AG08395 (cell line): ENCODE results near the gene CHP1.
"Not testable (repeated sequence)": the region's sequence is repeated elsewhere in the genome, so short reads cannot be mapped to it uniquely, and the experiment has no call there.

Experiments used
- DNase-seq: peaks from one replicate; pipeline ENCODE4 v3.0.0; 2012; ENCODE audit warnings: mixed read lengths, low spot score

CHP1 gene

DNA sequence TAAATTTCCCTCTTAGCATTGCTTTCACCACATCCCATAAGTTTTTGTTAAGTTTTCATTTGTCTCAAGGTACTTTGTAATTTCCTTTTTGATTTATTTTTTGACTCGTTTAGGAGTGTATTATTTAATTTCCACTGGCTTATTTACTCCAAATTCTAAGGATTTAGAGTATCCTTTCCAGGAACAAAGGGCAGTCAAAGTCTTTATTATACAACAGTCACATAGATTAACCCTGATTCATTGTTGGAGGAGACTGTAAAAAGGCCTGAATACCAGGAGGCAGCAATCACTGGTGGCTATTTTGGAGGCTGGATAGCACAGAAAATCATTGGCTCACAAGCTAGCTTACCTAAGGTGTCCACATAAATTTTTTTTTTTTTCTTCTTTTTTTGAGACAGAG, 61.5 kb downstream of the CHP1 start:
- peak; percentile 10 for DNase-seq

DNA sequence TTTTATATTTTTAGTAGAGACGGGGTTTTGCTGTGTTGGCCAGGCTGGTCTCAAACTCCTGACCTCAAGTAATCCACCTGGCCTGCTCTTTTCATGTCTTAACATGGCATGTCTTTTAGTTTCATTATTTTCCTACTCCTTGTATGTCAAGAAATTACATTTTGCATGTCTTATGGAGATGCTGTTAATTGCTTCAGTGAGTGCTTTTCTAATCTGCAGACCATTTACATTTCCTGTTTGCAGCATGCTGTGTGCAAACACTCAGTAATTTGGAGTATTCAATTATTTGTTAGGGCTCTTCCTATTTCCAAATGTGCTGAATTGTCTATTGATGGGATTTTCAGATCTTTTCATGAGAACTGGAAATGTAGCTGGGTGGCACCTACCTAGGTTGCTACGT, 70.1 kb downstream of the CHP1 start:
- not testable (repeated sequence) for DNase-seq

DNA sequence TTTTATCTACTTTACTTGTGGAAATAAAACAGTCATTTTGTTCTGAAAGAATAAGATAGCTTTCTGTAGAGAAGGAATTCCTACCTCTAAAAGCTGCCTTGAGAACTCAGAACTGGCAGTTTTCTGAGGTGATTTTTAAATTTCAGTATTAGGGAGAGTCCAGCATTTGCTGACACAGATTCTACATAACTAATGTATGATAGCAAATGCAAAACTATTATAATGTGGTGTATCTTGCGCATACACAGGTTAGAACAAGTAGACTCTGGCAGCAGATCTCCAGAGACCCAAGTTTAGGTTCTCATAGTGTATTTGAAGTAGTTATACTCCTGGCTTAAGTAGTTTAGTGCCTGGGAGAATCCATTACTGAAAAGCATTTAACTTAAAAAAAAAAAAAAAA, 70.5 kb downstream of the CHP1 start:
- DNase-seq = no peak

DNA sequence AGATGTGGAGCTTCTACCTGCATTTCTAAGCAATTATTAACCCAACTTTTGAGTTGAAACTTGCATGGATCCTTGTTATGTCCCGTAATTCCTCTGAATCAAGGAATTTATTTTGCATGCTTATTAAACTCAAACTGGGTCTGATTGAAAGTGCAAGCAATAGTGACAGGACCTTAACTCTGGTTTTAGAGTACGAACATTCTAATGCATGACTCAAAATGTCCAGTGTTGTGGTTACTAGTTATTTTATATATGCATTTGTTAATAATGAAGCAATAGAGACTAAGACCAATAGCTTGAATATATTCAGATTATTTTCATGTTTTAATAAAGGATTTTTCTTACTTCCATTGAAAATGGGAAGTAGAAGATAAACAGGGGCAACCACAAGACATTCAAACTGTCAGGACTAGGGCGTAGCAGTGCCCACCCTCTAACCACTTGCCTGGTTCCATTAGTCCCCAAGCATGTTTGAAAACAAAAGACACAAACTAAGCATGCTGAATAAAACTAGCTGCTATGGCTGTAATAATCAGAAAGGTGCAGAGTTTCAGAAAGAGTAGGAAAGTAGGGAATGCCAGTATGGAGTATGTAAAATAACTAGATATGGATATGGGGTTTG, 73.2 kb downstream of the CHP1 start:
- DNase-seq = no peak

DNA sequence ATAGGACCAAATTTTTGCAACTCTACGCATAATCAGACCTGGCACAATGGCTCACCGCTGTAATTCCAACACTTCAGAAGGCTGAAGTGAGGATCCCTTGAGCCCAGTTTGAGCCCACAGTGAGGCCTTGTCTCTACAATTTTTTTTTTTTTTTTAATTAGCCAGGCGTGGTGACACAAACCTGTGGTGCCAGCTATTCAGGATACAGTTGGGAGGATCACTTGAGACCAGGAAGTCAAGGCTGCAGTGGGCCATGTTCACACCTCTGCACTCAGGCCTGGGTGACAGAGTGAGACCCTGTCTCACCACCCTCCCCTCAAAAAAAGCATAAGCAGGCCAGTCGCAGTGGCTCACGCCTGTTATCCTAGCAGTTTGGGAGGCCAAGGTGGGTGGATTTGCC, 76.6 kb downstream of the CHP1 start:
- DNase-seq = no peak

DNA sequence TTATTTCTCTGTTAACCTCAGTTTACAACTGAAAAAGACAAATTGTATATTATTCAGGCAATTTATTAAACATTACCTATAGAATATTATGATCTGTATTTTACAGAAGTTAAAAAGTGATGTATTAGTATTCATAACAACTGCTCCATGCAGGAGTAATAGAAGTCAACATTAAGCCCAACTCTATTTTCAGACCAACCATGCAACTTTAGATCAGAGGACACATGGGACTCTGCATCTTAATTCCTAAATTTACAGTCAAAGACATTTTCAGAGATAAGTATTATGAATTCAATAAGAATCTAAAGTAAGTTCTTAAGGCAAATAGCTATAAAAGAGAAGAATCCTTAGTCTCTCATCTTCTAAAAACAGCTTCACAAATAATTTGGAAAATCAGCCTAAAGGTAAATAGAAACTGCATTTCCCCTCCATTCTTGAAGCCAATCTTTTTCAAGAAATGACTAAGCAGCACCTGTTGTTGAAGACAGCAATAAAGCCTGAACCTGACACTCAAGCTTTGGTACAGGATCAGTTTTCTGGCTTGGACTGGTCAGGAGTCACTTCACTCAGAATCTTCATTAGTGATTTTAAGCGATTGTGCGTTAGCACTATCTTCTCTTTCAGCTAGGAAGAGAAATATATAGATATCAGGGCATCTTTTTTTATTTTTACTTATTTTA, 78.3 kb downstream of the CHP1 start:
- DNase-seq = no peak

DNA sequence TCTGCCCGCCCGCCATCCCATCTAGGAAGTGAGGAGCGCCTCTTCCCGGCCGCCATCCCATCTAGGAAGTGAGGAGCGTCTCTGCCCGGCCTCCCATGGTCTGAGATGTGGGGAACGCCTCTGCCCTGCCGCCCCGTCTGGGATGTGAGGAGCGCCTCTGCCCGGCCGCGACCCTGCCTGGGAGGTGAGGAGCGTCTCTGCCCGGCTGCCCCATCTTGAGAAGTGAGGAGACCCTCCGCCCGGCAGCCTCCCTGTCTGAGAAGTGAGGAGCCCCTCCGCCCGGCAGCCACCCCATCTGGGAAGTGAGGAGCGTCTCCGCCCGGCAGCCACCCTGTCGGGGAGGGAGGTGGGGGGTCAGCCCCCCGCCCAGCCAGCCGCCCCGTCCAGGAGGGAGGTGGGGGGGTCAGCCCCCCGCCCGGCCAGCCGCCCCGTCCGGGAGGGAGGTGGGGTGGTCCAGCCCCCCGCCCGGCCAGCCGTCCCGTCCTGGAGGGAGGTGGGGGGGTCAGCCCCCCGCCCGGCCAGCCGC, 89.8 kb downstream of the CHP1 start:
- not testable (repeated sequence) for DNase-seq

DNA sequence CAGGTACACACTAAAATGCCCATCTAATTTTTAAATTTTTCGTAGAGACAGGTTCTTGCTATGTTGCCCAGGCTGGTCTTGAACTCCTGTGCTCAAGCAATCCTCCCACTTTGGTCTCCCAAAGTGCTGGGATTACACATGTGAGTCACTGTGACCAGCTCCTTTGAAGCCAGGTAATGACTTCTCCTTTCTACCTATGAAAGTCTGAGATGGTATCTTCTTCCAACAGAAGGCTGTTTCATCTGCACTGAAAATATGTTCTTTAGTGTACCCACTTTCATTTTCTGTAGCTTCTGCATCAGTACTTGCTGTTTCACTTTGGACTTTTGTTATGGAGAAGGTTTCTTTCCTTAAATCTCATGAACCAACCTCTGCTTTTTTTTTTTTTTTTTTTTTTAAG, 92.5 kb downstream of the CHP1 start:
- DNase-seq = no peak

DNA sequence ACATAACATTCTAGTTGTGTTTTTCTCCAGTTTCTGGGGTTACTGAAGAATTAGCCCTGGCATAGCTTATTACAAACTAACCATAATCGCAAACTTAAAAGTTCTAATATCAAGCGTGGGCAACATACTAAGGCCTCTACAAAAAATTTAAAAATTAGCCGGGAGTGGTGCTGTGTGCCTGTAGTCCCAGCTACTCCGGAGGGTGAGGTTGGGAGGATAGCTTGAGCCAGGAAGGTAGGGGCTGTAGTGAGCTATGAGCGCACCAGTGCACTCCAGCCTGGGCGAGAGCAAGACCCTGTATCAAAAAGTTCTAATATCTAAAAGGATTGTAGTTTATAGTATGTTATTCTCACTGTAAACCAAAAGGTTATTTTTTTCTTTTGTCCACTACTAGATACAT, 100.2 kb downstream of the CHP1 start:
- DNase-seq = no peak
